KMS-11 (cell line): Measurements from ENCODE around the gene PHLDB2.

Experiments
- H2AFZ ChIP-seq: fragments of 200-600 bp; sonication (generic); 2 replicates; pipeline ENCODE4 v1.6.1; 2016; ENCODE audit warnings: antibody characterized with exemption, mixed run types, low read depth
- H3K27ac ChIP-seq: fragments of 200-600 bp; sonication (generic); 2 replicates; pipeline ENCODE4 v1.6.1; 2016; ENCODE audit warnings: mild to moderate bottlenecking, mixed run types
- H3K27me3 ChIP-seq: fragments of 200-600 bp; sonication (generic); 2 replicates; pipeline ENCODE4 v1.6.1; 2017; ENCODE audit warnings: mild to moderate bottlenecking, low read depth, mixed run types, moderate library complexity; ENCODE audit not compliant: insufficient read depth
- H3K36me3 ChIP-seq: fragments of 200-600 bp; sonication (generic); 2 replicates; pipeline ENCODE4 v1.6.1; 2017; ENCODE audit warnings: mild to moderate bottlenecking, mixed run types; ENCODE audit not compliant: insufficient read depth
- H3K4me1 ChIP-seq: fragments of 200-600 bp; sonication (generic); 2 replicates; pipeline ENCODE4 v1.6.1; 2016; ENCODE audit warnings: mild to moderate bottlenecking, low read depth, mixed run types; ENCODE audit not compliant: poor library complexity, severe bottlenecking
- H3K4me2 ChIP-seq: fragments of 200-600 bp; sonication (generic); 2 replicates; pipeline ENCODE4 v1.7.0; 2016; ENCODE audit warnings: mild to moderate bottlenecking, mixed run types
- H3K4me3 ChIP-seq: fragments of 200-600 bp; sonication (generic); IDR thresholded peaks from 2 replicates; pipeline ENCODE4 v1.6.1; 2017; ENCODE audit warnings: low read depth, low read length, mixed read lengths; ENCODE audit not compliant: insufficient read depth
- H3K79me2 ChIP-seq: fragments of 200-600 bp; sonication (generic); 2 replicates; pipeline ENCODE4 v1.6.1; 2016; ENCODE audit warnings: low read depth, mixed run types; ENCODE audit not compliant: insufficient read depth
- H3K9ac ChIP-seq: fragments of 200-600 bp; sonication (generic); 2 replicates; pipeline ENCODE4 v1.6.1; 2016; ENCODE audit warnings: mild to moderate bottlenecking, mixed run types
- H4K20me1 ChIP-seq: fragments of 200-600 bp; sonication (generic); 2 replicates; pipeline ENCODE4 v1.6.1; 2016; ENCODE audit warnings: mild to moderate bottlenecking, mixed run types; ENCODE audit not compliant: insufficient read depth
- TF ChIP-seq, protein P1 (sequence below): fragments of 200-600 bp; sonication (generic); conservative IDR thresholded peaks from 2 replicates; pipeline ENCODE4 v1.6.1; 2017; ENCODE audit warnings: low read depth, mild to moderate bottlenecking, antibody characterized with exemption, low read length, moderate library complexity, mixed read lengths

The PHLDB2 gene

GRCh38 chr3:111858642-111859041 lies 423 bp upstream of the PHLDB2 start:
- Histone ChIP-seq H3K27me3 (peaks cover 23% of the 10 kb centered on the region; the same call in 1 of the 2 replicates), H3K4me2 (peak overlapping the region; percentile 96), H3K27ac (no peak overlapping the region), H3K36me3 (no peaks in the 10 kb centered on the region), H3K4me3 (no peak overlapping the region), H2AFZ (no peak overlapping the region), H3K79me2 (no peaks in the 10 kb centered on the region), H3K9ac (no peak overlapping the region), H3K4me1 (peaks cover 11% of the 10 kb centered on the region), H4K20me1 (no peaks in the 10 kb centered on the region)
- TF ChIP-seq, protein P1, sequence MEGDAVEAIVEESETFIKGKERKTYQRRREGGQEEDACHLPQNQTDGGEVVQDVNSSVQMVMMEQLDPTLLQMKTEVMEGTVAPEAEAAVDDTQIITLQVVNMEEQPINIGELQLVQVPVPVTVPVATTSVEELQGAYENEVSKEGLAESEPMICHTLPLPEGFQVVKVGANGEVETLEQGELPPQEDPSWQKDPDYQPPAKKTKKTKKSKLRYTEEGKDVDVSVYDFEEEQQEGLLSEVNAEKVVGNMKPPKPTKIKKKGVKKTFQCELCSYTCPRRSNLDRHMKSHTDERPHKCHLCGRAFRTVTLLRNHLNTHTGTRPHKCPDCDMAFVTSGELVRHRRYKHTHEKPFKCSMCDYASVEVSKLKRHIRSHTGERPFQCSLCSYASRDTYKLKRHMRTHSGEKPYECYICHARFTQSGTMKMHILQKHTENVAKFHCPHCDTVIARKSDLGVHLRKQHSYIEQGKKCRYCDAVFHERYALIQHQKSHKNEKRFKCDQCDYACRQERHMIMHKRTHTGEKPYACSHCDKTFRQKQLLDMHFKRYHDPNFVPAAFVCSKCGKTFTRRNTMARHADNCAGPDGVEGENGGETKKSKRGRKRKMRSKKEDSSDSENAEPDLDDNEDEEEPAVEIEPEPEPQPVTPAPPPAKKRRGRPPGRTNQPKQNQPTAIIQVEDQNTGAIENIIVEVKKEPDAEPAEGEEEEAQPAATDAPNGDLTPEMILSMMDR, result no peak

DNA sequence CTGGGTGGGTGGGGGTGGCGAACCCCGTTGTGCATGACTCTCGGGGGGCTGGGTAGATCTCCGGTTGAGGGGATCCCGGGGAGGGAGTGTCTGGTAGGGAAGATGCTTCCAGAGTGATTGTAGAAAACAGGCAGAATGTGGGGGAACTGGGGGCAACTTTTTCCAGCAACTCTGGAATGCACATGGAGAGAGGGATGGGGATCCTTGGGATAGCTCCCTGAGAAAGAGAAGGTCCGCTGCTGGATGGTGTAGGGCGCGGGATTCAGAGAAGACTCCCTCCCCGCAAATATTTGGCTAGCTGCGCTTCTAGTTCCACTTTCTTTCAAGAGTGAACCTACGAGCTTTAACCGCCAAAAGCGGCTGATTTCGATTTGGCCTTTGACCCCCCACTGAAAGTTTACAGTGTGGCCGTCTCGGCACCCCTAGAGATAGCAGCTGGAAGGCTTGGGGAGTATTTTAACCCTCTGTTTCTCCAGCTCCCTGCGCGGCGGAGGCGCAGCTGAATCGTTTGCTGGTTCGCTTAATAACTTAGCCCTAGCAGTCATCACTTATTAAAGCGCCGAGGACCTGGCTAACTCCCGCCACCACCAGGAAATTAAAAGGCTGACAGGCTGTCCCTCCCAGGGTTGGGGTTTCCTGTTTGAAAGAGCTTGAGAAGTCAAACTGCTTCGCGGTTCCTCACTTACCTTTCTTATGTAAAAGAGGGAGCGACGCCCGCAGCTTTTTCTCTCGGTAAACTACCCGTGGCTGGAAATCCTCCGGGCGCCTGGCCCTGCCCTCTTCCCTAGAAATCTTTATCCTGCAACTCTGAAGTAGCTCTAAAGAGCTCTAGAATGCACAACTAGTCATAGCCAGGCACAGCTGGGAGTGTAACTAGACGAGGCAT lies 1.2 kb downstream of the PHLDB2 start:
- Histone ChIP-seq H3K27me3 (peaks cover 25% of the 10 kb centered on the region; the same call in 1 of the 2 replicates), H3K27ac (no peak overlapping the region), H4K20me1 (no peaks in the 10 kb centered on the region), H3K4me3 (peak overlapping the region; percentile 57), H3K4me2 (peak overlapping the region; percentile 96), H2AFZ (peak overlapping the region; percentile 51), H3K79me2 (no peaks in the 10 kb centered on the region), H3K4me1 (peaks cover 11% of the 10 kb centered on the region), H3K9ac (no peak overlapping the region; the same call in 1 of the 2 replicates), H3K36me3 (no peaks in the 10 kb centered on the region)
- TF ChIP-seq, protein P1, result no peak

DNA sequence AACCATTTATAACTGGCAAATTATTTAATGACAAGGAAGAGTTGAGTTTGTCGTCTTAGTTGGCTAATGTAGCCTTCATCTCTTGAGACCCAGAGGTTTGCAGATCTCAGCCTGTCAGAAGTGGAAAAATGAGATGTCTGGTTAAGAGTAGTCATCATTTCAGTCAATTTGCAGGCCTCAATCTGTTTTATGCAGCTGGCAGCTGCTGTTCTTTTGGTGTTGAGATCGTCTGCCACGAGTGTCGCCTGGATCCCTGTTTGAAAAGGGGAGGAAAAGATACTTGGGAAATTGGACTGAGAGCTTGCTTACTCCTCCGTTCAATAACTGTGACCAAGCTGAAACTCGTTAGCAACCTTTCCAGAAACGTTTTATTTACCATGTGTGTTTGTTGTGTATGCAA lies 2.3 kb downstream of the PHLDB2 start:
- Histone ChIP-seq H3K4me1 (peaks cover 11% of the 10 kb centered on the region), H3K4me2 (peak overlapping the region; percentile 96), H3K9ac (no peak overlapping the region), H3K79me2 (no peaks in the 10 kb centered on the region), H3K36me3 (no peaks in the 10 kb centered on the region), H3K27me3 (peaks cover 25% of the 10 kb centered on the region; the same call in 1 of the 2 replicates), H3K4me3 (no peak overlapping the region), H3K27ac (no peak overlapping the region), H2AFZ (no peak overlapping the region), H4K20me1 (no peaks in the 10 kb centered on the region)
- TF ChIP-seq, protein P1, result no peak

DNA sequence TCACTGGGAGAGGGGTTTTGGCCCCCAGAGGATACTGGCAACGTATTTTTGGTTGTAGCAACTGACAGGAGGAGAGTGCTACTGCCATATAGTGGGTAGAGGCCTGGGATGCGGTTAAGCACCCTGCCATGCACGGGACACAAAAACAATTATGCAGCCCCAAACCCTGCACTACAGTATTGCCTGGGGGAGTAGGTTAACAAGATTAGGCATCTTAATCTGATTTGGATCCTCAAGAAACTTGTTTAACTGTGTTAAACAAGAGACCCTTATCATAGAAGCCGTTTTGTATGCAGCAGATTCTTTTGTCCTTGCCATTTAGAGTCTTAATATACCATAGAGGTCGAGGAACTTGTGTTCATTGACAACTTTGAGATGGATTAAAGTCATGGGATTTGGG lies 3.4 kb downstream of the PHLDB2 start:
- no peaks in the 10 kb centered on the region for H4K20me1 ChIP-seq
- H3K36me3 ChIP-seq, result no peaks in the 10 kb centered on the region
- TF ChIP-seq, protein P1, result no peak
- no peak overlapping the region for H3K4me2 ChIP-seq
- H3K4me1 ChIP-seq, result peaks cover 11% of the 10 kb centered on the region
- H3K79me2 ChIP-seq, result no peaks in the 10 kb centered on the region
- H3K27ac ChIP-seq, result no peak overlapping the region
- H3K27me3 ChIP-seq, result peaks cover 25% of the 10 kb centered on the region; the same call in 1 of the 2 replicates
- no peak overlapping the region for H3K9ac ChIP-seq
- H3K4me3 ChIP-seq, result no peak overlapping the region
- H2AFZ ChIP-seq, result no peak overlapping the region
